Neural cell (in vitro differentiated cells): Measurements from ENCODE around the gene LAG3. TPM values are rescaled to one million over a fixed set of nuclear protein-coding genes. Genes with fewer than 3 reads are reported as not detected.

Source experiments
- H2AFZ ChIP-seq: fragments of 200-600, 300-800 bp; sonication (generic), shearing (Covaris generic); 2 replicates; pipeline ENCODE4 v1.6.0; 2014; ENCODE audit warnings: low read depth, mild to moderate bottlenecking, antibody characterized with exemption, low read length, moderate library complexity
- H3F3A ChIP-seq: fragments of 200-600 bp; shearing (Covaris generic); 2 replicates; pipeline ENCODE4 v1.6.1; 2016; ENCODE audit warnings: mild to moderate bottlenecking, moderate library complexity, mixed read lengths, antibody characterized with exemption, low read length; ENCODE audit not compliant: insufficient read depth, poor library complexity, severe bottlenecking
- H3K27ac ChIP-seq: fragments of 200-600, 300-800 bp; sonication (generic), shearing (Covaris generic); 2 replicates; pipeline ENCODE4 v1.5.1; 2014; ENCODE audit warnings: mild to moderate bottlenecking, low read length, moderate library complexity
- H3K27me3 ChIP-seq: fragments of 300-800, 200-600 bp; sonication (generic), shearing (Covaris generic); 2 replicates; pipeline ENCODE4 v1.6.0; 2014; ENCODE audit warnings: mild to moderate bottlenecking, low read depth, low read length, moderate library complexity; ENCODE audit not compliant: insufficient read depth
- H3K36me3 ChIP-seq: fragments of 300-800, 200-600 bp; sonication (generic), shearing (Covaris generic); 2 replicates; pipeline ENCODE4 v1.5.1; 2014; ENCODE audit warnings: mild to moderate bottlenecking, antibody characterized with exemption, low read length, moderate library complexity; ENCODE audit not compliant: insufficient read depth
- H3K4me2 ChIP-seq: fragments of 300-800, 200-600 bp; sonication (generic), shearing (Covaris generic); 2 replicates; pipeline ENCODE4 v1.6.0; 2014; ENCODE audit warnings: mild to moderate bottlenecking, low read length
- H3K4me3 ChIP-seq: fragments of 300-800, 200-600 bp; sonication (generic), shearing (Covaris generic); 2 replicates; pipeline ENCODE4 v1.5.1; 2014; ENCODE audit warnings: mild to moderate bottlenecking, low read length, moderate library complexity
- H3K79me2 ChIP-seq: fragments of 200-600 bp; shearing (Covaris generic); replicated peaks from 2 replicates; pipeline ENCODE4 v1.6.0; 2014; ENCODE audit warnings: mild to moderate bottlenecking, low read length, moderate library complexity; ENCODE audit not compliant: insufficient read depth
- H3K9ac ChIP-seq: fragments of 300-800, 200-600 bp; sonication (generic), shearing (Covaris generic); 2 replicates; pipeline ENCODE4 v1.6.1; 2016; ENCODE audit warnings: mild to moderate bottlenecking, low read length, mixed read lengths
- H3K9me2 ChIP-seq: fragments of 200-600 bp; shearing (Covaris generic); 2 replicates; pipeline ENCODE4 v1.6.1; 2016; ENCODE audit warnings: mild to moderate bottlenecking, low read length, mixed read lengths; ENCODE audit not compliant: insufficient read depth
- H3K9me3 ChIP-seq: fragments of 200-600, 300-800 bp; sonication (generic), shearing (Covaris generic); 2 replicates; pipeline ENCODE4 v1.6.1; 2016; ENCODE audit warnings: mild to moderate bottlenecking, mixed run types, low read length, moderate library complexity, mixed read lengths
- H4K20me1 ChIP-seq: fragments of 200-600 bp; shearing (Covaris generic); 2 replicates; pipeline ENCODE4 v1.6.1; 2016; ENCODE audit warnings: mild to moderate bottlenecking, mixed run types; ENCODE audit not compliant: insufficient read depth
- EP300 ChIP-seq: fragments of 450-650 bp; conservative IDR thresholded peaks from 2 replicates; pipeline ENCODE4 v1.6.1; 2014; ENCODE audit warnings: antibody characterized with exemption, mild to moderate bottlenecking, moderate library complexity; ENCODE audit not compliant: poor library complexity, severe bottlenecking
- EZH2 ChIP-seq: fragments of 200-600, 300-800 bp; shearing (Covaris generic), sonication (generic); IDR thresholded peaks from 2 replicates; pipeline ENCODE4 v1.6.1; 2014; ENCODE audit warnings: antibody characterized with exemption, low read length, borderline replicate concordance, mild to moderate bottlenecking; ENCODE audit not compliant: insufficient read depth, poor library complexity, severe bottlenecking
- MXI1 ChIP-seq: fragments of 450-650 bp; conservative IDR thresholded peaks from 2 replicates; pipeline ENCODE4 v1.6.1; 2014; ENCODE audit warnings: antibody characterized with exemption, mild to moderate bottlenecking; ENCODE audit not compliant: poor library complexity, severe bottlenecking
- POLR2AphosphoS5 ChIP-seq: IDR thresholded peaks from 2 replicates; pipeline ENCODE4 v1.6.1; 2012
- RAD21 ChIP-seq: fragments of 450-650 bp; conservative IDR thresholded peaks from 2 replicates; pipeline ENCODE4 v1.6.1; 2014; ENCODE audit warnings: antibody characterized with exemption, mild to moderate bottlenecking, moderate library complexity
- SMC3 ChIP-seq: fragments of 450-650 bp; conservative IDR thresholded peaks from 2 replicates; pipeline ENCODE4 v1.6.1; 2014; ENCODE audit warnings: antibody characterized with exemption, mild to moderate bottlenecking, moderate library complexity; ENCODE audit not compliant: poor library complexity
- TAF1 ChIP-seq: IDR thresholded peaks from 2 replicates; pipeline ENCODE4 v1.6.1; 2012; ENCODE audit warnings: low read depth
- polyA plus RNA-seq: library from polyadenylated mRNA; depleted of rRNA; stranded (reverse); fragments of >200 nt; gene quantifications from 2 replicates; pipeline ENCODE4 v1.2.3, GENCODE V29; 2014
- TF ChIP-seq, protein P1 (sequence below): IDR thresholded peaks from 2 replicates; pipeline ENCODE4 v1.6.1; 2012; ENCODE audit warnings: borderline replicate concordance
- TF ChIP-seq, protein P2 (sequence below): fragments of 450-650 bp; IDR thresholded peaks from 2 replicates; pipeline ENCODE4 v1.5.1; 2014; ENCODE audit warnings: antibody characterized with exemption, mild to moderate bottlenecking, moderate library complexity; ENCODE audit not compliant: poor library complexity, severe bottlenecking

The LAG3 gene
- polyA plus RNA-seq, 1 donor from 2014 or later: 1.4 TPM

DNA sequence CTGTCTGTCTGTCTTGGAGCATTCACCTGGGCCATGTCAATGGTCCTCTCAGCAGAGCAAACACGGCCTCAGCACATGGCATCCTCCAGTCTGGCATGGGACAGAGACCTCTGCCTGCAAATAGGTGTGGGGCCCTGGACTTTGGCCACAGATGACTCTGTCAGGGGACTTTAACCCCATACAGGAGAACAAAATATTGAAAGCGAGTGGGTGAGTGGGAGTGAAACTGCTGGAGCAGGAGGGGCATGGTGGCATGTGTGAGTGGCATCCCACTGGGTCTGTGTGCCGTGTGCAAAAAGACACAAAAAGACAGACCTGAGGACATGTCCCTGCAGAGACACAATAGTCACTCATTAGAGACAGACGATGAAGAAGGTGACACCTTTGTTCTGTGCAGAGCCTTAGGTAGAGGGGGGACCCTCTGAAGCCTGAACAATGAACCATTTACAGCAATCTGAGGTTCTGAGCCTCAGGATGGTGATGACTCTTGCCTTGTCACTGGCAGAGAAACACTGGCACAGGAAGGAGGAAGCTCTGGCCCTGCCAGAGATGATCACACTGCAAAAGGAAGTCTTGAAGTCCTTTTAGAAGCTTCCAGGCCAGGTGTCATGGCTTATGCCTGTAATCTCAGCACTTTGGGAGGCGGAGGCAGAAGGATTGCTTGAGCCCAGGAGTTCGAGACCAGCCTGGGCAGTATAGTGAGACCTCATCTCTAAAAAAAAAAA lies 7.5 kb downstream of the LAG3 start:
- H2AFZ ChIP-seq: no peak overlapping the region
- no peaks in the 10 kb centered on the region for H3K79me2 ChIP-seq
- H3K9me3 ChIP-seq: no peaks in the 10 kb centered on the region
- TF ChIP-seq, protein P1, sequence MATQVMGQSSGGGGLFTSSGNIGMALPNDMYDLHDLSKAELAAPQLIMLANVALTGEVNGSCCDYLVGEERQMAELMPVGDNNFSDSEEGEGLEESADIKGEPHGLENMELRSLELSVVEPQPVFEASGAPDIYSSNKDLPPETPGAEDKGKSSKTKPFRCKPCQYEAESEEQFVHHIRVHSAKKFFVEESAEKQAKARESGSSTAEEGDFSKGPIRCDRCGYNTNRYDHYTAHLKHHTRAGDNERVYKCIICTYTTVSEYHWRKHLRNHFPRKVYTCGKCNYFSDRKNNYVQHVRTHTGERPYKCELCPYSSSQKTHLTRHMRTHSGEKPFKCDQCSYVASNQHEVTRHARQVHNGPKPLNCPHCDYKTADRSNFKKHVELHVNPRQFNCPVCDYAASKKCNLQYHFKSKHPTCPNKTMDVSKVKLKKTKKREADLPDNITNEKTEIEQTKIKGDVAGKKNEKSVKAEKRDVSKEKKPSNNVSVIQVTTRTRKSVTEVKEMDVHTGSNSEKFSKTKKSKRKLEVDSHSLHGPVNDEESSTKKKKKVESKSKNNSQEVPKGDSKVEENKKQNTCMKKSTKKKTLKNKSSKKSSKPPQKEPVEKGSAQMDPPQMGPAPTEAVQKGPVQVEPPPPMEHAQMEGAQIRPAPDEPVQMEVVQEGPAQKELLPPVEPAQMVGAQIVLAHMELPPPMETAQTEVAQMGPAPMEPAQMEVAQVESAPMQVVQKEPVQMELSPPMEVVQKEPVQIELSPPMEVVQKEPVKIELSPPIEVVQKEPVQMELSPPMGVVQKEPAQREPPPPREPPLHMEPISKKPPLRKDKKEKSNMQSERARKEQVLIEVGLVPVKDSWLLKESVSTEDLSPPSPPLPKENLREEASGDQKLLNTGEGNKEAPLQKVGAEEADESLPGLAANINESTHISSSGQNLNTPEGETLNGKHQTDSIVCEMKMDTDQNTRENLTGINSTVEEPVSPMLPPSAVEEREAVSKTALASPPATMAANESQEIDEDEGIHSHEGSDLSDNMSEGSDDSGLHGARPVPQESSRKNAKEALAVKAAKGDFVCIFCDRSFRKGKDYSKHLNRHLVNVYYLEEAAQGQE: no peak
- TF ChIP-seq EZH2: no peak
- no peak for TF ChIP-seq POLR2AphosphoS5
- no peak for TF ChIP-seq TAF1
- TF ChIP-seq SMC3: no peak
- no peak for TF ChIP-seq EP300
- no peak for TF ChIP-seq MXI1
- no peak for TF ChIP-seq RAD21
- TF ChIP-seq, protein P2, sequence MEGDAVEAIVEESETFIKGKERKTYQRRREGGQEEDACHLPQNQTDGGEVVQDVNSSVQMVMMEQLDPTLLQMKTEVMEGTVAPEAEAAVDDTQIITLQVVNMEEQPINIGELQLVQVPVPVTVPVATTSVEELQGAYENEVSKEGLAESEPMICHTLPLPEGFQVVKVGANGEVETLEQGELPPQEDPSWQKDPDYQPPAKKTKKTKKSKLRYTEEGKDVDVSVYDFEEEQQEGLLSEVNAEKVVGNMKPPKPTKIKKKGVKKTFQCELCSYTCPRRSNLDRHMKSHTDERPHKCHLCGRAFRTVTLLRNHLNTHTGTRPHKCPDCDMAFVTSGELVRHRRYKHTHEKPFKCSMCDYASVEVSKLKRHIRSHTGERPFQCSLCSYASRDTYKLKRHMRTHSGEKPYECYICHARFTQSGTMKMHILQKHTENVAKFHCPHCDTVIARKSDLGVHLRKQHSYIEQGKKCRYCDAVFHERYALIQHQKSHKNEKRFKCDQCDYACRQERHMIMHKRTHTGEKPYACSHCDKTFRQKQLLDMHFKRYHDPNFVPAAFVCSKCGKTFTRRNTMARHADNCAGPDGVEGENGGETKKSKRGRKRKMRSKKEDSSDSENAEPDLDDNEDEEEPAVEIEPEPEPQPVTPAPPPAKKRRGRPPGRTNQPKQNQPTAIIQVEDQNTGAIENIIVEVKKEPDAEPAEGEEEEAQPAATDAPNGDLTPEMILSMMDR: no peak
- H3K27ac ChIP-seq: peak overlapping the region; percentile 79
- no peak overlapping the region for H3K4me3 ChIP-seq
- no peak overlapping the region for H3K4me2 ChIP-seq
- H3K9me2 ChIP-seq: no peaks in the 10 kb centered on the region
- H3K9ac ChIP-seq: peak overlapping the region; percentile 62
- no peaks in the 10 kb centered on the region for H4K20me1 ChIP-seq
- H3K36me3 ChIP-seq: peaks cover 3% of the 10 kb centered on the region
- H3F3A ChIP-seq: no peaks in the 10 kb centered on the region
- H3K27me3 ChIP-seq: no peaks in the 10 kb centered on the region

DNA sequence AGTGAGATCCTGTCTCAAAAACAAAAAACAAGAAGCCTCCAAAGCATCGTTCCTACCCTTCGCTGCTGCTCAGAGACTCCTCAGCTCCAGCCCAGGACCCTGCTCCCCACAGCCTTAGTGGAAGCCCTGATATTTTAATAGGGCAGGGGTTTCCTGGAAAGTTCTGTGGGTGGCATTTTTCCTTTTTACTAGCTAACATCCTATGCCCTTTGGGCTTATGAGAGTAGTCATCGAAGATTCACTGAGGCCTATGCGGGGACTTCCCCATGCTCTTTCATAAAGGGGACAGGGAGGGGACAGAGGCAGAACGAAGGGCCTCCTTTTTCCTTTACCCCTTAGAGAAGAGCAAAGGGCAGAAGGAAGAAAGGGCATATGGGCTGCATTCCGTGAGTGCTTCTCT lies 8.3 kb downstream of the LAG3 start:
- Histone ChIP-seq H2AFZ (no peak overlapping the region), H3K9me2 (no peaks in the 10 kb centered on the region), H3K4me2 (no peak overlapping the region), H3K36me3 (peaks cover 3% of the 10 kb centered on the region), H3F3A (no peaks in the 10 kb centered on the region), H3K79me2 (no peaks in the 10 kb centered on the region), H3K9me3 (no peaks in the 10 kb centered on the region), H4K20me1 (no peaks in the 10 kb centered on the region), H3K4me3 (no peak overlapping the region), H3K27me3 (no peaks in the 10 kb centered on the region), H3K27ac (no peak overlapping the region), H3K9ac (no peak overlapping the region)
- TF ChIP-seq TAF1: no peak
